Measurements from ENCODE around the gene C1QTNF12. TPM values are rescaled to one million over a fixed set of nuclear protein-coding genes. Genes with fewer than 3 reads are reported as not detected.
A peak's percentile ranks its signal among the peaks of the same experiment; 100 is the strongest.

The C1QTNF12 gene
- total RNA-seq, 4 donors from 2014 or later: 4.3 to 23.5 (median 7.1) TPM

- Histone ChIP-seq H3K9me3 (no peaks in the 10 kb centered on the region), H3K36me3 (no peaks in the 10 kb centered on the region), H3K4me1 (peaks cover 44% of the 10 kb centered on the region), H3K27ac (peak overlapping the region; percentile 85), H3K4me3 (peak overlapping the region; percentile 77), H3K27me3 (no peaks in the 10 kb centered on the region)
- no peak for TF ChIP-seq CTCF (IDR thresholded peaks at IDR 0.05)
- TF ChIP-seq EP300 (IDR thresholded peaks at IDR 0.05): no peak
- no peak for TF ChIP-seq POLR2AphosphoS5 (IDR thresholded peaks at IDR 0.05)
- no peak for TF ChIP-seq POLR2A (IDR thresholded peaks at IDR 0.05)
- 21% methylated on average over 7 of the region's 31 CpGs for WGBS
- peak in 1 of 2 donors; percentile 62 for DNase-seq (ENCODE audit: low spot score in 2 of 2)
Measured at GRCh38 chr1:1274299-1274930, 27.9 kb upstream of the C1QTNF12 start.

GRCh38 chr1:1273512-1274298 is 27.2 kb upstream of the C1QTNF12 start, which contains the start of gene UBE2J2:
Gene UBE2J2, minus strand, starts transcription at chr1:1273854. Its CDS starts 5,862 bp downstream, at chr1:1267992.
- H3K36me3 ChIP-seq: peaks cover 2% of the 10 kb centered on the region
- peak within 1 kb of the TSS; percentile 85 for H3K27ac ChIP-seq
- TF ChIP-seq CTCF (IDR thresholded peaks at IDR 0.05) (no peak), POLR2AphosphoS5 (IDR thresholded peaks at IDR 0.05) (peak in 1 of 3 donors; percentile 61), POLR2A (IDR thresholded peaks at IDR 0.05) (peak in 1 of 2 donors; percentile 48), EP300 (IDR thresholded peaks at IDR 0.05) (no peak)
- WGBS: 0% methylated on average over 11 of the region's 105 CpGs
- no peaks in the 10 kb centered on the region for H3K9me3 ChIP-seq
- peaks cover 44% of the 10 kb centered on the region for H3K4me1 ChIP-seq
- no peaks in the 10 kb centered on the region for H3K27me3 ChIP-seq
- H3K4me3 ChIP-seq: peak within 1 kb of the TSS; percentile 77
- DNase-seq (ENCODE audit: low spot score in 2 of 2): peak; percentile 96 to 98

DNA sequence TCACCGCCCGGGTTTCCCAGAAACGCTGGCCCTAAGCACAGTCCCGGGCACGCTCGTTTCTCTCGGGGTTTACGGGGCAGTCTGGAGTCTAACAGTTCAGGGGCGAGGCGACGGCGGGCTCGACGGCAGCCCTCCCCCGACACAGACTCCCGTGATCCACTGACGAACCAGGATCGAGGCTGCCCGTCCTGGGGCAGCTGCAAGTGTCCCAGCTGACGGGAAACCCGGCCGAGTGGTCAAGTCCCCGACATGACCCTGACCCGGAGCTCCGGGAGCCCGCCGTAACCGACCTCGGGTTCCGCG is 26.6 kb upstream of the C1QTNF12 start:
- Histone ChIP-seq H3K36me3 (peaks cover 8% of the 10 kb centered on the region), H3K4me1 (peaks cover 44% of the 10 kb centered on the region), H3K27ac (peak overlapping the region; percentile 85), H3K27me3 (no peaks in the 10 kb centered on the region), H3K4me3 (peak overlapping the region; percentile 77), H3K9me3 (no peaks in the 10 kb centered on the region)
- no peak for TF ChIP-seq CTCF (IDR thresholded peaks at IDR 0.05)
- TF ChIP-seq EP300 (IDR thresholded peaks at IDR 0.05): no peak
- TF ChIP-seq POLR2AphosphoS5 (IDR thresholded peaks at IDR 0.05): no peak
- no peak for TF ChIP-seq POLR2A (IDR thresholded peaks at IDR 0.05)
- DNase-seq (ENCODE audit: low spot score in 2 of 2): peak in 1 of 2 donors; percentile 66
- WGBS: no CpG with 5 or more reads among the region's 31 CpGs

GRCh38 chr1:1272341-1273208 is 26.1 kb upstream of the C1QTNF12 start:
- Histone ChIP-seq H3K4me3 (peak overlapping the region; percentile 77), H3K36me3 (peaks cover 13% of the 10 kb centered on the region), H3K9me3 (no peaks in the 10 kb centered on the region), H3K4me1 (peaks cover 44% of the 10 kb centered on the region), H3K27ac (peak overlapping the region; percentile 85), H3K27me3 (no peaks in the 10 kb centered on the region)
- DNase-seq (ENCODE audit: low spot score in 2 of 2): peak in 1 of 2 donors; percentile 70
- TF ChIP-seq CTCF (IDR thresholded peaks at IDR 0.05) (no peak), POLR2A (IDR thresholded peaks at IDR 0.05) (no peak), EP300 (IDR thresholded peaks at IDR 0.05) (no peak), POLR2AphosphoS5 (IDR thresholded peaks at IDR 0.05) (no peak)
- 41% methylated on average over 16 of the region's 43 CpGs for WGBS

Data from suprapubic skin (tissue), 4 donors.